MM.1S (cell line): ENCODE results near the gene OR2G2.

Experiments used
- EZH2phosphoT487 ChIP-seq: fragments of 300-600 bp; sonication (generic); IDR thresholded peaks from 2 replicates; pipeline ENCODE4 v1.6.1; 2018; ENCODE audit warnings: antibody characterized with exemption, low read length
- TF ChIP-seq, protein P1 (sequence below): fragments of 300-600 bp; sonication (generic); IDR thresholded peaks from 2 replicates; pipeline ENCODE4 v1.5.1; 2016; ENCODE audit warnings: antibody characterized with exemption, low read length, mixed read lengths

DNA sequence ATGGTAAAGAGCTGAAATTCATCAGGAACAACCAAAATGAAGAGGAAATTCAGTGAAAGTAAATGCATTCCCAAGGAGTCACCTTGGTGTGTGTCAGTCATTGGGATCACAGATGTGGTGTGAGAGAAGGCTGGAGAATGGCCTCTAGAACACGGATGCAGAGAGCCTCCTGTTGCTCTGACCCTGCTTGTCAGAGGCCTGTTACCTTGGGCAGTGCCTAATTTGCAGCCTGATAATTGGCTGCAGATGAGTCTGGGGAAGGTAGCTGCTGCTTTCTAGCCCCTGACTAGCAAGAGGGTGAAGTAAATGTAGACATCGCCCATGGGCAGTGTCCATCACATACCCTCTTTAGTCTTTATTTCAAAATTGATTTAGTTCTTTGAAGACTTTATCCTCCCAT is 35.9 kb upstream of the OR2G2 start:
- TF ChIP-seq, protein P1, sequence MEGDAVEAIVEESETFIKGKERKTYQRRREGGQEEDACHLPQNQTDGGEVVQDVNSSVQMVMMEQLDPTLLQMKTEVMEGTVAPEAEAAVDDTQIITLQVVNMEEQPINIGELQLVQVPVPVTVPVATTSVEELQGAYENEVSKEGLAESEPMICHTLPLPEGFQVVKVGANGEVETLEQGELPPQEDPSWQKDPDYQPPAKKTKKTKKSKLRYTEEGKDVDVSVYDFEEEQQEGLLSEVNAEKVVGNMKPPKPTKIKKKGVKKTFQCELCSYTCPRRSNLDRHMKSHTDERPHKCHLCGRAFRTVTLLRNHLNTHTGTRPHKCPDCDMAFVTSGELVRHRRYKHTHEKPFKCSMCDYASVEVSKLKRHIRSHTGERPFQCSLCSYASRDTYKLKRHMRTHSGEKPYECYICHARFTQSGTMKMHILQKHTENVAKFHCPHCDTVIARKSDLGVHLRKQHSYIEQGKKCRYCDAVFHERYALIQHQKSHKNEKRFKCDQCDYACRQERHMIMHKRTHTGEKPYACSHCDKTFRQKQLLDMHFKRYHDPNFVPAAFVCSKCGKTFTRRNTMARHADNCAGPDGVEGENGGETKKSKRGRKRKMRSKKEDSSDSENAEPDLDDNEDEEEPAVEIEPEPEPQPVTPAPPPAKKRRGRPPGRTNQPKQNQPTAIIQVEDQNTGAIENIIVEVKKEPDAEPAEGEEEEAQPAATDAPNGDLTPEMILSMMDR, result no peak
- no peak for TF ChIP-seq EZH2phosphoT487
